ENCODE measurements around the gene HNRNPA3.

DNA sequence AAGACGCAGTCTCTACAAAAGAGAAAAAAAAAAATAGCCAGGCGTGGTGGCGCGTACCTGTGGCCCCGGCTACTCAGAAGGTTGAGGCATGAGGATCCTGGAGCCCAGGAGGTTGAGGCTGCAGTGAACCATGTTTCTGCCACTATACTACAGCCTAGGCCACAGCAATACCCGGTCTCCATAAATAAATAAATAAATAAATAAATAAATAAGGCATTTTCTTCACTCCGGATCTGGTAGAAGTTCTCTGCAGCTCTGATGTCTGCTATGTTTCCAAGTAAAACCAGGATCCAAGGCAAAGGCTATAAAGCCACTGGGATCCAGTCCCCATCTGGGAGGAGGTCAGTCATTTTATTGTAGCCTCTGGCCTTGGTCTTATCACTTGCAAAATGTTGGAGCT lies 36.4 kb downstream of the HNRNPA3 start:
- no peak for TF ChIP-seq CTCF (IDR thresholded peaks at IDR 0.05; ENCODE audit: insufficient read depth, low read depth, low read length)
- no peak for TF ChIP-seq EZH2 (IDR thresholded peaks at IDR 0.05; ENCODE audit: insufficient read depth, low read length)
